Keratinocyte (primary cell): ENCODE results near the gene CMTM8. TPM values are rescaled to one million over a fixed set of nuclear protein-coding genes. Genes with fewer than 3 reads are reported as not detected.

Experiments
- DNase-seq: peaks from one replicate; pipeline ENCODE4 v3.0.0-alpha.2; 2011; ENCODE audit warnings: low read depth, missing footprints, low spot score
- FAIRE-seq: peaks from 2 replicates; lab custom pipeline; 2011; peaks lifted over from hg19 to GRCh38; lab: Jason Lieb, UNC
- H2AFZ ChIP-seq: 2 replicates; pipeline ENCODE4 v1.6.0; 2012; ENCODE audit warnings: low read length, control low read depth, inconsistent platforms; ENCODE audit not compliant: control insufficient read depth
- H3K27ac ChIP-seq: 2 replicates; pipeline ENCODE4 v1.5.1; 2011; ENCODE audit warnings: low read length; ENCODE audit not compliant: control insufficient read depth, insufficient read depth
- H3K27me3 ChIP-seq: 3 replicates; pipeline ENCODE4 v1.6.0; 2011; ENCODE audit warnings: low read length; ENCODE audit not compliant: control insufficient read depth, insufficient read depth; ENCODE audit errors: extremely low read depth
- H3K36me3 ChIP-seq, 2 experiments: 2 replicates in 1 of 2; 3 replicates in 1 of 2; pipeline ENCODE4 v1.5.1; 2011; ENCODE audit warnings: low read length in 2 of 2, mild to moderate bottlenecking in 1 of 2; ENCODE audit not compliant: control insufficient read depth in 2 of 2, insufficient read depth in 2 of 2; ENCODE audit errors: extremely low read depth in 1 of 2
- H3K4me1 ChIP-seq: 3 replicates; pipeline ENCODE4 v1.5.1; 2011; ENCODE audit warnings: low read length; ENCODE audit not compliant: control insufficient read depth, insufficient read depth; ENCODE audit errors: extremely low read depth
- H3K4me2 ChIP-seq: 3 replicates; pipeline ENCODE4 v1.6.0; 2011; ENCODE audit warnings: low read depth, low read length; ENCODE audit not compliant: control insufficient read depth, insufficient read depth; ENCODE audit errors: extremely low read depth
- H3K4me3 ChIP-seq, 3 experiments: fragments of 200-600 bp in 1 of 3; sonication (generic) in 1 of 3; 2 replicates in 2 of 3; 3 replicates in 1 of 3; pipeline ENCODE4 v1.5.1; 2011 to 2016; ENCODE audit warnings: low read length in 3 of 3, mild to moderate bottlenecking in 3 of 3, control low read depth in 2 of 3, inconsistent platforms in 1 of 3, low read depth in 1 of 3, mixed read lengths in 1 of 3, mixed run types in 1 of 3, moderate library complexity in 1 of 3; ENCODE audit not compliant: control insufficient read depth in 2 of 3, insufficient read depth in 2 of 3; ENCODE audit errors: extremely low read depth in 1 of 3
- H3K79me2 ChIP-seq: 2 replicates; pipeline ENCODE4 v1.6.0; 2012; ENCODE audit warnings: low read length; ENCODE audit not compliant: control insufficient read depth, insufficient read depth
- H3K9ac ChIP-seq: 3 replicates; pipeline ENCODE4 v1.6.0; 2011; ENCODE audit warnings: low read length; ENCODE audit not compliant: control insufficient read depth, insufficient read depth; ENCODE audit errors: extremely low read depth
- H3K9me1 ChIP-seq: 3 replicates; pipeline ENCODE4 v1.6.0; 2011; ENCODE audit warnings: low read length; ENCODE audit not compliant: control insufficient read depth, insufficient read depth; ENCODE audit errors: extremely low read depth
- H3K9me3 ChIP-seq: 2 replicates; pipeline ENCODE4 v1.5.1; 2012; ENCODE audit warnings: low read depth, low read length; ENCODE audit not compliant: control insufficient read depth
- H4K20me1 ChIP-seq: 3 replicates; pipeline ENCODE4 v1.6.0; 2011; ENCODE audit warnings: low read length; ENCODE audit not compliant: control insufficient read depth, insufficient read depth; ENCODE audit errors: extremely low read depth
- CTCF ChIP-seq, 3 experiments: IDR thresholded peaks in 1 of 3; conservative IDR thresholded peaks in 1 of 3; optimal IDR thresholded peaks in 1 of 3; 2 replicates in 2 of 3; 3 replicates in 1 of 3; pipeline versions ENCODE3 to v1.5.1; 2011; ENCODE audit warnings: low read length in 3 of 3, mild to moderate bottlenecking in 3 of 3, moderate library complexity in 2 of 3, control low read depth in 1 of 3, inconsistent platforms in 1 of 3; ENCODE audit not compliant: insufficient read depth in 2 of 3; ENCODE audit errors: extremely low read depth in 1 of 3
- EZH2 ChIP-seq: IDR thresholded peaks from one replicate; pipeline ENCODE4 v1.6.1; 2012; ENCODE audit warnings: inconsistent platforms, mild to moderate bottlenecking, low read length, moderate library complexity
- dilution Hi-C: fragments of 300-500 bp; cut with MboI; formaldehyde crosslinking; loops from one replicate; pipeline ENCODE4 v1.7.0; 2020; ENCODE audit warnings: low sequenced_read_pairs; ENCODE audit not compliant: extremely low pct_ligation_motif_present
- polyA plus RNA-seq, 5 experiments: library from polyadenylated mRNA; depleted of rRNA in 3 of 5; stranded (reverse) in 3 of 5; stranded (forward) in 1 of 5; unstranded in 1 of 5; fragments of >200 nt; gene quantifications; 1 replicate in 1 of 5; 2 replicates in 3 of 5; 3 replicates in 1 of 5; pipeline versions ENCODE4 v1.2.1 to v1.2.3, GENCODE V29; 2011 to 2012; ENCODE audit warnings: missing spikeins in 2 of 5, low read depth in 1 of 5, low replicate concordance in 1 of 5

The CMTM8 gene
- polyA plus RNA-seq, 1 donor (not counting 4 experiments of a cell fraction or from before 2014, with no cell fraction given): 1.6 TPM

GRCh38 chr3:32403663-32404062 is 165.2 kb downstream of the CMTM8 start:
- dilution Hi-C loops: no loop called here
- no peak overlapping the region for H3K9ac ChIP-seq
- H3K4me1 ChIP-seq: peaks cover 51% of the 10 kb centered on the region
- H3K9me1 ChIP-seq: no peaks in the 10 kb centered on the region
- H3K27ac ChIP-seq: no peak overlapping the region
- no peaks in the 10 kb centered on the region for H3K9me3 ChIP-seq
- H3K4me2 ChIP-seq: peak overlapping the region; percentile 54
- FAIRE-seq: peak; percentile 87
- no peak for TF ChIP-seq EZH2
- no peak for TF ChIP-seq CTCF (optimal IDR thresholded peaks at IDR 0.05 in 1 of 3, IDR thresholded peaks at IDR 0.05 in 1 of 3, conservative IDR thresholded peaks at IDR 0.05 in 1 of 3; ENCODE audit: extremely low read depth in 1 of 3, insufficient read depth in 2 of 3, low read length in 3 of 3)
- H3K36me3 ChIP-seq: peaks cover 5 to 8% of the 10 kb centered on the region in 2 experiments
- no peaks in the 10 kb centered on the region for H3K27me3 ChIP-seq
- peaks cover 76% of the 10 kb centered on the region for H3K79me2 ChIP-seq
- no peak for DNase-seq
- H2AFZ ChIP-seq: no peak overlapping the region
- no peaks in the 10 kb centered on the region for H4K20me1 ChIP-seq
- H3K4me3 ChIP-seq: no peak overlapping the region

GRCh38 chr3:32404714-32405113 is 166.2 kb downstream of the CMTM8 start:
- Histone ChIP-seq H3K27ac (no peak overlapping the region), H3K27me3 (no peaks in the 10 kb centered on the region), H3K4me3 (no peak overlapping the region), H4K20me1 (no peaks in the 10 kb centered on the region), H3K79me2 (peaks cover 77% of the 10 kb centered on the region), H3K9me3 (no peaks in the 10 kb centered on the region), H3K4me2 (no peak overlapping the region), H3K9ac (no peak overlapping the region), H3K36me3 (peaks cover 5 to 8% of the 10 kb centered on the region in 2 experiments), H2AFZ (no peak overlapping the region), H3K4me1 (peaks cover 47% of the 10 kb centered on the region), H3K9me1 (no peaks in the 10 kb centered on the region)
- DNase-seq (no peak), FAIRE-seq (no peak)
- TF ChIP-seq CTCF (optimal IDR thresholded peaks at IDR 0.05 in 1 of 3, IDR thresholded peaks at IDR 0.05 in 1 of 3, conservative IDR thresholded peaks at IDR 0.05 in 1 of 3; ENCODE audit: extremely low read depth in 1 of 3, insufficient read depth in 2 of 3, low read length in 3 of 3) (no peak), EZH2 (no peak)
- dilution Hi-C loops: no loop called here
